LNCaP clone FGC (cell line): ENCODE results near the gene MCAM.

ENCODE experiments used
- DNase-seq: peaks from one replicate; pipeline ENCODE4 v3.0.0-alpha.2; 2011; ENCODE audit warnings: low read depth
- H3K4me3 ChIP-seq: 2 replicates; pipeline ENCODE4 v1.5.1; 2011; ENCODE audit warnings: mild to moderate bottlenecking, low read depth, low read length, control low read depth
- CTCF ChIP-seq: IDR thresholded peaks from 2 replicates; pipeline ENCODE4 v1.5.1; 2012; ENCODE audit warnings: mild to moderate bottlenecking; ENCODE audit not compliant: control insufficient read depth, insufficient read depth; ENCODE audit errors: extremely low read depth

The MCAM gene

DNA sequence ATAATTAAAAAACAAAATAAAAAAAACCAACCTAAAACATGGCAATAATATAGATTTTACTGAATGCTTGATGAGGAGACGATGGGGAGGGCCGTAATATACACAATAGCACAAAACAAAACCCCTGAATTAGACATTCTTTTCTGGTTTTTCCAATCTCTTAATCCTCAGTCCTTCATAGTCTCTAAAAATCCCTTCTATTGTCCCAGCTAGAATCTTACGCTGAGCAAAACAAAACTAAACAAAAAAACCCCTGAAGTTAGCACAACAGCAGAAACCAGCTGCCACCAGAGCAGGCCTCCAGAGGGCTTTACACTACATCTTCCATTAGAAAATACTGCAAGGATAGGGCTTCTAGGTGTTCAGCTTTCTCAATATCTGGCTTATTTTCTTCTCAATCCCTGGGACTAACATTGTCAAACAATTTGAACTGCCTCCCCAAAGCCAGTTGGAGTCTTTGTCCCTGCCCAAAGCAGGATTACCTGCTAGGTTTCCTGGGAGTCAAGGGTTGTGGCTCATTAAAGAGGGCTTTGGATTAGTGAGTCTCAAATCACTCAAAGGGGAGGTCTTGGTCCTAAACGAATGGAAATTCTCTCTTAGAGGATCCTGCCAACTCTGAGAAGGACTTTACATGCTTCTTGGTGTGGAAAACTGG is 15.3 kb upstream of the MCAM start:
- no peak overlapping the region for H3K4me3 ChIP-seq
- no peak for DNase-seq
- TF ChIP-seq CTCF = no peak

DNA sequence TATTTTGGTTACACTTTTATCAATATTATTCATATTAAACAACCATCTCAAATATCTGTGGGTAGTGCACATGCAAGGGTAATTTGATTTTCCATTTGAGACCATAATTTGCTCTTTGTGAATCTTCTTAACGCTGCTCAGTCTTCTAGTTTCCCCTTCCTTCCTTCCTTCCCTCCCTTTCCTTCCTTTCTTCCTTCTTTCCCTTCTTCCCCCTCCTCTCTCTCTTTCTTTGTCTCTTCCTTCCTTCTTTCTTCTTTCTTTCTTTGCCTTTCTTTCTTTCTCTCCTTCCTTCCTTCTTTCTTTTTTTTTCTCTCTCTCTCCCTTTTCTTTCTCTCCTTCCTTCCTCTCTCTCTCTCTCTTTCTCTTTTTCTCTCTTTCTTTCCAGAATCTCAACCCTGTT is 13.3 kb upstream of the MCAM start:
- DNase-seq = no peak
- no peak overlapping the region for H3K4me3 ChIP-seq
- TF ChIP-seq CTCF = no peak

- no peak for DNase-seq
- H3K4me3 ChIP-seq = no peak overlapping the region
- no peak for TF ChIP-seq CTCF
Observed at GRCh38 chr11:119329320-119329719, 12.4 kb upstream of the MCAM start.

- no peak for DNase-seq
- TF ChIP-seq CTCF = no peak
- H3K4me3 ChIP-seq = no peak overlapping the region
Observed at GRCh38 chr11:119324189-119324588, 7.3 kb upstream of the MCAM start.

DNA sequence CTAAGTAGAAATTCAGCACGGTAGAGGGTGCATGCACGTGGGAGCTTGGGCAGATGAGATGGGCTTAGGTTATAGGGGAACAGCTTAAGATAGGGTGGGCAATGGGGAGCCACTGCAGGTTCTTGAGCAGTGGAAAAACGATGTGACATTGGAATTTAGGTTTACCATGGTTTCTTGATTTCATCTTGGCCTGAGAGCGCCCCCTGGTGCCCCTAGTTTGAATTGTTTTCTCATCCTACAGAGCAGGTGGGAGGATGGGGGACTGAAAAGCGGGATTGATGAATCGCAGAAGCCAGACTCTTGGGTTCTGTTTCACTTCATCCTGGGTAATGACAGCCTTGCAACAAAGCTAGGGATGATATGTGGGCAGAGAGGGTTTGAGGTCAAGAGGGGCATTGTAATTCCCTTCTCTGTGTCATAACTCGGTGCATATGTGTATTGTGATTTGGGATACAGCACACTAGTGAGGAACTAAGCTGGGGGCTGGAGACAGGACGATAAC is 6.7 kb upstream of the MCAM start:
- TF ChIP-seq CTCF = peak; percentile 81
- H3K4me3 ChIP-seq = no peak overlapping the region
- DNase-seq = no peak

DNA sequence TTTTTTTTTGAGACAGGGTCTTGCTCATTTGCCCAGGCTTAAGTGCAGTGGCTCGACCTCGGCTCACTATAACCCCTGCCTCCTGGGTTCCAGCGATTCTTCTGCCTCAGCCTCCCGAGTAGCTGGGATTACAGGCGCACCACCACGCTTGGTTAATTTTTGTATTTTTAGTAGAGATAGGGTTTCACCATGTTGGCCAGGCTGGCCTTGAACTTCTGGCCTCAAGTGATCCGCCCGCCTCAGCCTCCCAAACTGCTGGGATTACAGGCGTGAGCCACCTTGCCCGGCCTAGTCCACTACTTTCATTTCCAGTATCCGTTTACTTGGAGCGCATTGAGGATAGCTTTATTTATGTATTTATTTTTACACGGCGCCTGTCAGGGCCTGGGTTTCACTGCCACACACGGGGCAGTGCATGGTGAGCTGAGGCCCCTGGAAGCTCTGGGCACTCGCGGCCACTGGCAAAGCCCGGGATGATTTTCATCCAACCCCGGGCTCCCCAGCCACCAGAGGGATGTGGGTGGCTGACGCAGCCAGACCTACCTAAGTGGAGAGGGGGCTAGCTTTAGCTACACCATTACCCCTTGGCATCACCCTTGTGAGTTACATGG is 6.1 kb upstream of the MCAM start:
- DNase-seq = no peak
- no peak for TF ChIP-seq CTCF
- H3K4me3 ChIP-seq = no peak overlapping the region

- no peak overlapping the region for H3K4me3 ChIP-seq
- no peak for TF ChIP-seq CTCF
- no peak for DNase-seq
Observed at GRCh38 chr11:119322360-119322739, 5.4 kb upstream of the MCAM start.
